Mesenchymal stem cell (in vitro differentiated cells and primary cell): Measurements from ENCODE around the gene FARP1.

Experiments used
- small RNA-seq: library from polyadenylated mRNA; stranded (forward); fragments of <200 nt; extraction: miRNeasy Mini kit (QIAGEN cat#:217004); gene quantifications from one replicate; pipeline ENCODE3, GENCODE V24; 2013; ENCODE audit warnings: low read depth

The FARP1 gene

Small RNA genes within 50 kb of the gene (small RNA-seq; reads per million reads assigned to genes)
- 7.5 reads per million, percentile 71 among the genes with 10 or more reads in this experiment for gene MIR3170
